Stimulated activated naive CD4-positive, alpha-beta T cell (primary cell): ENCODE data around the gene SH3PXD2A.

Experiments used
- DNase-seq, 6 experiments: peaks; one replicate each; lab custom pipeline; 2025; lab: John Stamatoyannopoulos, UW

SH3PXD2A gene

GRCh38 chr10:103706047-103706446, 149.3 kb downstream of the SH3PXD2A start:
- no peak for DNase-seq

DNA sequence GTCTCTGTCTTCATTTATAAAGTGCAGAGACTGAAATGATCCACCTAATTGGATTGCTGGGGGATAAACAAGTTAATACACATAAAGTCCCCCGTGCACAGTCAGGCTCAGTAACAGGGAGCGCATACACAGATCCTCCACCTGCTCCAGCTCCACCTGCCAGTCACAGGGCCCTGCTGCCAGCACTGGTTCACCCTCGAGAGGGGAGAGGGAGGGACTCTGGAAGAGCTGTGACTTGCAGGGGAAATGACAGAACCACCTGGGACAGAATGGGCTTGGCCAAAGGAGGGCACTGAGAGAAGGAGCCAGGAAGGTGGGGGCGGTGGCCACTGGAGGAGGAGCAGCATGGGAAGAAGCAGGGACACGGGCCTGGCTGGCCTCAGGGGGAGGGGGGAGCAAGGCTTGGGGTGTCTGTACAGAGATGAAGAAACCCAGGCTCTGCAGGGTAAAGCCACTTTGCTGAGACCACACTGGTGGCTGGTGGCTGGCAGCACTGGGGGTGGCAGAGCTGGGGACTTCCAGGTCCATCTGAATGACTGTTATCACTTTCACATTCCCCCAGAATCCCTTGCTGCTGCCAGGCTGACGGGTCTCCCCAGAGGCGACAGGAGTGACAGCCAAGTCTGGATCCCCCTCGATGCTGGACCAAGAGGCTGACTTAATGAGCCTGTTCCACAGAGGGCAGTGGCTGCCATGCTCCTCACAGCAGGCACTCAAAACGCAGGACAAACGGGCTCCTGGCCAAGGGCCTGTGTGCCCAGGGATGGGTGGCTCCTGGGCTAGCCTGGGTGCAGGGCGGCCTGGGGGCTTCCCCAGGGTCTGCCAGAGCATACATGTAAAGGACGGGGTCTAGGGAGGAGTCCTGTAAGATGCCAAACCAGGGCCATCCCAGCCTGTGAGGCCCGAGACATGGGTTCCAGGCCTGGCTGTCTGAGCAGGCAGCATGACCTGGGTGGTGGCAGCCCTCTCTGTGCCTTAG, 151.1 kb downstream of the SH3PXD2A start:
- no peak for DNase-seq

- DNase-seq = no peak
Observed at GRCh38 chr10:103701380-103702222, 153.8 kb downstream of the SH3PXD2A start.

DNA sequence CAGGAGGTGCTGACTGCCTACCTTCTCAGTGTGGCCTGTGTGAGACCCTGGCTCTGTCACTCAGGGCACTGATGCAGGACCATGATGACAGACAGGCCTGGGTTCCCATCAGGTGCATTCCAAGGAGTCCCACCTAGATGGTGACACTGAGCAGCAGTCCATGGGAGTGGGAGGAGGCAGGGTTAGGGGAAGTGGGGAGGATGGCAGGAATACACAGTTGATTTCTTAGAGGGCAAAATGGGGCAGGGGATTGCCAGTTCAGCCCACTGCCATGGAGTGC, 155.0 kb downstream of the SH3PXD2A start:
- DNase-seq = no peak

DNA sequence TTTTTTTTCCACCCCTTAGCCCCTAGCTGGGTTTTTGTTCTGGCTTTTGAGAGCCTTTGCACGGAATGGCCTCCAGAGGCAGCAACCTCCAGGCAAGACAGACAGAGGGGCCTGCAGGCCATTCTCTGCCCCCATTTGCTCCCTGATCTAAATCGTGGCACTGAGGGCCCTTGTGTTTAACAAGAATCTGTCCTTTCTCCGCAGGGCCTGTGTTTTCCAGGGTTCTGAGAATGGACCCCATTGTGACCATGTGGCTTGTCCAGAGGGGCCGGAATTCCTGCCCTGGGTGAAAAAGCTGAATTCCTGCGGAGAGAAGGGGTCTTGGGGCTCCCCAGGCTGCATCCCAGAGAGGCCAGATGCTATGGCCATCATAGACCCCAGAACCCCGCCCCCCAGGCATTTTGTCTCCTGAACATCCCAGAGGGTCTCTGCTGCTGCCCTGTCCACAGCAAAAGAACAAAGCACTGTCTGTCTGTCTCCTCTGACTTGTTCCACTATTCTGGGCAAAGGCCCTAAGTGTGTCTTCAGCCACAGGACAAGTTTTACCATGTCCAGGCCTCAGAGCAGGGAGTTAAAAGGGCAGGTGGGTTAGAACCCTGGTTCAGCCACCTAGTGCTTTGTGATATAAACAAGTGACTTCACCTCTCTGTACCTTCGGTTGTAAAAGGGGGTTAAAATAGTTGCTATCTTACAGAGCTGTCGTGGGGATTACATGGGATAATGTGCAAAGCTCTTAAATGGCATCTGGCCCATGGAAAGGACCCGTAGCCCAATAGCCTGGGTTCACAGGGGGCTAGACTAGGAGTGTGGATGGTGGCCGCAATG, 155.6 kb downstream of the SH3PXD2A start:
- no peak for DNase-seq

GRCh38 chr10:103698266-103698665, 157.1 kb downstream of the SH3PXD2A start:
- no peak for DNase-seq

GRCh38 chr10:103697787-103698186, 157.6 kb downstream of the SH3PXD2A start:
- no peak for DNase-seq

GRCh38 chr10:103696411-103697145, 158.8 kb downstream of the SH3PXD2A start:
- DNase-seq = peak in 4 of 6 experiments; percentile 10 to 30 (median 19)

DNA sequence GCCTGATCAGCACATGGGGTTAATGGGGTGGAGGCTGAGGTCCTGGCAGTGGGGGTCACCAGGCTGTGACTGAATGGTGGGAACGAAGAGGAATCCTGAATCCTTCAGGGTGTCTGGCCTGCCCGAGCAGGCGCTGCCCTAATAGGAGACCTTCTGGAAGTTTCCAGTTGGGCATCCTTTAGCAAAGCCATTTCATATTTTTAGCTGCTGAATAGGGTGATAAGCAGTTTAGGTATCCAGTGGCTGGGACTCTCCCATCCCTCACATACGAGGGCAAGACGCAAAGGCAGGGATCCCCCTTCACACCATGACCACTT, 159.3 kb downstream of the SH3PXD2A start:
- no peak for DNase-seq

- DNase-seq = no peak
Observed at GRCh38 chr10:103695584-103696005, 159.8 kb downstream of the SH3PXD2A start.

DNA sequence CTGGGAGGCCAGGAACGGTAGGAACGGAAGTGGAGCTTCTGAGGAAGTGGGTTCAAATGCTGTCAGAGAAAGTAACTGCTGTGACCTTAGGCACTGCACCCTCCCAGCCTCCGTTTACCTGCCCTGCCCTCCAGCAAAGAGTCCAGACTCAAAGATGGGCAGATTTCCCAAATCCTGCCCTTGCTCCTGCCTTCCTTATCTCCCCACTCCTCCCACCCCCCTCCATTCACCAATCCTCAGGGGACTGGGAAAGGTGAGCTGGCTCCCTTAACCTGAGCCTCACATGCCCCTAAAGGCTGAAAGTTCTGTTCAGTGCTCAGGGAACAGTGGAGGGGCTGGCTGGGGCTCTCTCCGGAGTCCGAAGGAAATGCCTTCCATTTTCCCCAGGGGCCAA, 161.6 kb downstream of the SH3PXD2A start:
- DNase-seq = no peak

DNA sequence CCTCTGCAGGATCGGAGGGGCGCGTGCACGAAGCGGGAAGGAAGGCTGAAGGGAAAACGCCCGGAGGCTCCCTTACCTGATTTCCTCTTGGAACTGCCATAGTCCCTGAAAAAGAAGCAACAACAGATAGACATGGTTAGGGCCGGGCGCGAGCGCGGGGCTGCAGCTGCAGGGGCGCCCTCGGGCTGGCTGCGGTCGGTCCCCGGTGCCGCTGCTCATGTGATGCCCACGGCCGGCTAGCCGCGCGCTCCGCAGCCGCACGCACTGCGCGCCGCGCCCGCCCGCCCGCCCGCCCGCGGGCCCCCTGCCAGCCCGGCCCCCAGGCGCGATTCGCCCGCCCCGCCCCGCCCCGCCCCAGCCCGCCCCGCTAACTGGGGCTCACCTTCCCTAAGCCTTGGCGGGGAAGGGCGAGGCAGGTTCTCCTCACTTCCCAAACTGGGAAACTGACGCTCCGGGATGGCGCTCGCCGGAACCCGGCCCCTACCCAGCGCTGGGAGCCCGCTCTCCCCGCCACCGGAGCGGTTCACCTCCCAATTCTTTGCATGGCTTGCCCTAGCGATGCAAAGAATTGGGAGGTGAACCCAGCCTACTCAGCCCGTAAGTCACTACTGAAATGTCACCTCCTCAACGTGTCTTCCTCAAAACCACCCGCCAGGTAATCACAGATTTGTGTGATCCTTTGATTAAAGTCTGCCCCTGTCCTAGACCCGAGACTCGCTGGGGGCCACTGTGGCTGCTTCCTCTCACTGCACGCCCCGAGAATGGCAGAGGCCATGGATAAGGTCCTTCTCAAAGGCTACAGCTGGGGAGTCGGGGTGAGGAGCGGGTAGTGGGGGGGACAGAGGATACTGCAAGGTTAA, 162.2 kb downstream of the SH3PXD2A start:
- DNase-seq = peak; percentile 10 to 44 (median 30)

DNA sequence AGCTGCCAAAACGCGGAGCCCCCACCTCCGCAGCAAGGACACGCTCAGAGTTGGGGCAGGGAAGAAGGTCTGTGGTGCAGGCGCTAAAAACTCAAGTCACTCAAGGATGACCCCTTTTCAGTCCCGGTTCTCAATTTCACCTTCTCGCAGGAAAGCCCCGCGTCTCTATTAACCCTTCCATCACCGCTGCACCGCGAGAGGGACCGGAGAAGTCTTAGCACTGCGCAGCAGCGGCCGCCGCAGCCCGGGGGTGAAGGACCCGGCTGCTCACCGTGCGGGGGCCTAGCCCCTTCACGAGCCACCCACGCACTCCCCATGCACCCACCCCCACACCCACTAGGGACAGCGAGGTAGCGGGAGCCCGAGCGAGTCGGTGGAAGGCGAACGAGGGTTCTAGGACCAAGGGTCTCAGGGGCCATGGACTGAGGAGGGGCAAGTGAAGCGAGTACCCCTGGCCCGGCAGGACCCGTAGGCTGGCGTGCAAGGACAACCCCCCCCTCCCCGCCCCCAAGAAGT, 162.9 kb downstream of the SH3PXD2A start:
- peak in 1 of 6 experiments; percentile 15 for DNase-seq

DNA sequence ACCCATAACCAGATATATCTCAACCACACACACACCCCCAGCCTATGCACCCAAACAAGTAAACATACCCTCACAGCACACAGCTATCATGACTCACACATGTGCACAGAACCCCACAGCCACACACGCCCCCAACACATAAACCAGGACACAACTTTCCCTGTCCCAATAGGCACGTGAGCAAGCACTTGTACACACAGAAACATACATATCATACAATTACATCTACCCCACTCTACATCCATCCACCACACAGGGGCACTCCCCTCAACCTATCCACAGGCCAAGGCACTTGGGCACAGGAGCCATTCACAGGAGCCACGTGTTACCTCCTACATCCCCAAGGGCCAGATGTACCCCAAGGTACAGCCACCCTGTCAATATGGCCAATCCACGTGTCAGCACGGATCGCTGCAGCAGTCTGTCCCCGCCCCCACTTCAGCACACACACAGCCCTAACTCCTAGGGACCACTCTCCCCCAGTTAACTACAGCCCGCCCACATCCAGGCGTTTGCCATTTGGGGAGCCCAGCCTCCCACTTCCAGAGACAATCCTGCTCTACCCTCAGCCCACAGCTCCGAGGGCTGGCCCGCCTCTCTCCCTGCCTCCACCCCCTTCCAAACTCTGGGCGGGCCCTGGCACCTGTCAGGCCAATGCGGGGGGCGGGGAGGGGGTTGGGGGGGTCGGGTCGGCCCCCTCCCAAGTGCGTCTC, 163.5 kb downstream of the SH3PXD2A start:
- DNase-seq = no peak

GRCh38 chr10:103691267-103691666, 164.1 kb downstream of the SH3PXD2A start:
- DNase-seq = no peak

DNA sequence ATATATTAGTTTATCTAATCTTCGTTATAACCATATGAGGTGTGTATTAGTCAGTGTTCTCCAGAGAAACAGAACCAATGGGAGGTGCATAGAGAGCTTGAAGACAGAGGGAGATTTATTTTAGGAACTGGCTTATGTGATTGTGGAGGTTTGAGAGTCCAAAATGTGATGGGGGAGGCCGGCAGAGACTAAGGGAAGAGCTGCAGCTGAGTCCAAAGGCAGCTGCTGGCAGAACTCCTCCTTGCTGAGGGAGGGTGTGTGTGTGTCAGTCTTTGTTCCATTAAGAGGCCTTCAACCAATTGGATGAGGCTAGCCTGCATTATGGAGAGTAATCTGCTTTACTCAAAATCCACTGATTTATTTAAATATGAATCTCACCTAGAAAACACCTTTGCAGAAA, 165.1 kb downstream of the SH3PXD2A start:
- no peak for DNase-seq

DNA sequence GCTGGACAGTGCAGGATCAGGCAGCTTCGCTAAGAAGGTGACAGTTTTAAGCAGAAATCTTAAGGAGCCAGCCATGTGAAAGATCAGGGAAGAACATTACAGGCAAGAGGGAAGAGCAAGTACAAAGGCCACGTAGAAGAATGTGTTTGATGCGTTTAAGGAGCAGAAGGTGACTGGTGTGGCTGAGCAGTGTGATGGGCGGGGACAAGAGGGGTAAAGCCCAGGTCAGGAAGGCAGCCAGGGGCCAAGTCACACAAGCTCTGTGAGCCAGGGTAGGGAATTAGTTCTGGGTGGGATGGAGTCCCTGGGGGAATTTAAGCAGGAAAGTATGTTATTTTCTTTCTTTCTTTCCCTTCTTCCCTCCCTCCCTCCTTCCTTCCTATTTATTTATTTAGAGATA, 166.9 kb downstream of the SH3PXD2A start:
- DNase-seq = no peak

- no peak for DNase-seq
Observed at GRCh38 chr10:103687718-103688117, 167.7 kb downstream of the SH3PXD2A start.

GRCh38 chr10:103687172-103687571, 168.2 kb downstream of the SH3PXD2A start:
- DNase-seq = no peak
